Endothelial cell (in vitro differentiated cells): ENCODE data around the gene NUDT16L1. TPM values are rescaled to one million over a fixed set of nuclear protein-coding genes. Genes with fewer than 3 reads are reported as not detected.

Experiments
- DNase-seq: peaks from one replicate; pipeline ENCODE4 v3.0.0; 2021; ENCODE audit warnings: low spot score
- H3K27ac Mint-ChIP-seq: one replicate; pipeline ENCODE4 v1.8.0; 2021; ENCODE audit warnings: mixed read lengths, inconsistent platforms; ENCODE audit not compliant: unreplicated experiment
- H3K27me3 Mint-ChIP-seq: one replicate; pipeline ENCODE4 v1.8.0; 2021; ENCODE audit warnings: mild to moderate bottlenecking, moderate library complexity, mixed read lengths, inconsistent platforms; ENCODE audit not compliant: unreplicated experiment
- H3K36me3 Mint-ChIP-seq: one replicate; pipeline ENCODE4 v1.8.0; 2021; ENCODE audit warnings: mild to moderate bottlenecking, low read depth, mixed read lengths, inconsistent platforms; ENCODE audit not compliant: unreplicated experiment
- H3K4me1 Mint-ChIP-seq: one replicate; pipeline ENCODE4 v1.8.0; 2021; ENCODE audit warnings: mild to moderate bottlenecking, mixed read lengths, inconsistent platforms; ENCODE audit not compliant: unreplicated experiment
- H3K4me3 Mint-ChIP-seq: one replicate; pipeline ENCODE4 v1.8.0; 2021; ENCODE audit warnings: mild to moderate bottlenecking, mixed read lengths, inconsistent platforms; ENCODE audit not compliant: unreplicated experiment
- H3K9me3 Mint-ChIP-seq: one replicate; pipeline ENCODE4 v1.8.0; 2021; ENCODE audit warnings: mixed read lengths, inconsistent platforms; ENCODE audit not compliant: unreplicated experiment
- total RNA-seq: library from RNA; stranded (reverse); fragmentation: NEBNext Ultra II Directional; extraction: Animal tissue kit (Norgen Biotek cat#: 25700); gene quantifications from one replicate; pipeline ENCODE4 v1.2.1, GENCODE V29; 2021; ENCODE audit not compliant: unreplicated experiment
- TF ChIP-seq, protein P1 (sequence below): fragments of 200-600 bp; sonication (generic); IDR thresholded peaks from one replicate; pipeline ENCODE4 v1.5.0; 2021; ENCODE audit warnings: antibody characterized with exemption; ENCODE audit not compliant: unreplicated experiment

NUDT16L1 gene
- total RNA-seq, 1 donor from 2014 or later, result 43.1 TPM

DNA sequence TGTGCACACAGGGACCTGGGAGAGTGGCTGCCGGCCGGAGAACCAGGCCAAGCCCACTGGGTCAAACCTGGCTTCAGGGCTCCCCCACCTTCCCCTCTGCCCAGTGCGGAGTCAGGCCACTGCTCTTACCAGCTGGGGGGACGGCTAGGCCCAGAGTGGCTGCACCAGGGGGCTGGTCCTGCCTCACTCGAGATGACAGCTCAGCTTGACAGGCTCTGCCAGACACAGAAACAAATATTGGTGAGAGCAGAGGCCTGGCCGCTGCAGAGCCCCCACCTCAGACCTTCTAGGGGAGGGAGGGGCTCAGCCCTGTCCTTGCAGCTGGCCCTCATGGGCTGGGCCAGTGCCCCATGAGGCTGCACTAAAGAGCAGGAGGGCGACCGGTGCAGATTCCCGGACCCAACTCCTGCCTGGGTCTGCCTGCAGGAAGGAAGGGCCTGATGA lies 4.5 kb downstream of the NUDT16L1 start:
- no peak for DNase-seq
- TF ChIP-seq, protein P1, sequence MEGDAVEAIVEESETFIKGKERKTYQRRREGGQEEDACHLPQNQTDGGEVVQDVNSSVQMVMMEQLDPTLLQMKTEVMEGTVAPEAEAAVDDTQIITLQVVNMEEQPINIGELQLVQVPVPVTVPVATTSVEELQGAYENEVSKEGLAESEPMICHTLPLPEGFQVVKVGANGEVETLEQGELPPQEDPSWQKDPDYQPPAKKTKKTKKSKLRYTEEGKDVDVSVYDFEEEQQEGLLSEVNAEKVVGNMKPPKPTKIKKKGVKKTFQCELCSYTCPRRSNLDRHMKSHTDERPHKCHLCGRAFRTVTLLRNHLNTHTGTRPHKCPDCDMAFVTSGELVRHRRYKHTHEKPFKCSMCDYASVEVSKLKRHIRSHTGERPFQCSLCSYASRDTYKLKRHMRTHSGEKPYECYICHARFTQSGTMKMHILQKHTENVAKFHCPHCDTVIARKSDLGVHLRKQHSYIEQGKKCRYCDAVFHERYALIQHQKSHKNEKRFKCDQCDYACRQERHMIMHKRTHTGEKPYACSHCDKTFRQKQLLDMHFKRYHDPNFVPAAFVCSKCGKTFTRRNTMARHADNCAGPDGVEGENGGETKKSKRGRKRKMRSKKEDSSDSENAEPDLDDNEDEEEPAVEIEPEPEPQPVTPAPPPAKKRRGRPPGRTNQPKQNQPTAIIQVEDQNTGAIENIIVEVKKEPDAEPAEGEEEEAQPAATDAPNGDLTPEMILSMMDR, result no peak
- H3K9me3 Mint-ChIP-seq, result no peaks in the 10 kb centered on the region
- peaks cover 11% of the 10 kb centered on the region for H3K36me3 Mint-ChIP-seq
- H3K27me3 Mint-ChIP-seq, result peaks cover 8% of the 10 kb centered on the region
- H3K27ac Mint-ChIP-seq, result no peak overlapping the region
- no peaks in the 10 kb centered on the region for H3K4me1 Mint-ChIP-seq
- no peak overlapping the region for H3K4me3 Mint-ChIP-seq

DNA sequence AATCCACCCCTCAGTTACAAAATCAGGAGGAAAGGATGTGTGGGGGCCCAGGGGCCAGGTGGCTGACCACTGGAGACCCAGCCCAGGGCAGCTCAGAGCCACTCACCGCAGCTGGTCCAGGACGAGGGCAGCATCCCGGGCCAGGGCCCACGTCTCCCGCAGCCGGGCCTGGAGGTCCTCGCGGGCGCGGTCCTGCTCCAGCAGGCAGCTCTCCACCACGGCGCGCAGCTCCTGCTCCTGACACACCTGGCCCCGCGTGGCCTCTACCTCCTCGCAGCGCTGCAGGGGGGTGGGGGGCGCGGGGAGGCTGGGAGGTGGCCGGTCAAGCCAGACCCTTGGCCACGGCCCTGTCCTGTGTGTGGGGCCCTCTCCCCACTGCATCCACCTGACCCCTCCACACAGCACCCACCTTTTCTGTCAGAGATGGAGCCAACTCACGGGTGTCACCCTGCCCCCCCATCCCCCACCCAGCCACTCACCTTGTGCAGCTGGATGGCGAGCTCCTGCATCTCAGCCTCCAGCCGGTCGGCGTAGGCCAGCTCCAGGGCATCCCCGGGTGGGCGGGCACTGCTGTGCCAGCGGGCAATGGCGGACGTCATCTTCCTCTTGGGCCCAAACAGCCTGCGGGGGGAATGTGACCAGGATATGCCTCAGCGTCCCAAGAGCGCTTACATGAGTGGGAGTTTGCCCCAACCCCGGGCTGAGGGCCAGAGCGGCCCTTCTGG lies 5.1 kb downstream of the NUDT16L1 start:
- peaks cover 11% of the 10 kb centered on the region for H3K36me3 Mint-ChIP-seq
- no peak for DNase-seq
- no peaks in the 10 kb centered on the region for H3K4me1 Mint-ChIP-seq
- no peaks in the 10 kb centered on the region for H3K9me3 Mint-ChIP-seq
- no peak overlapping the region for H3K4me3 Mint-ChIP-seq
- TF ChIP-seq, protein P1, result no peak
- peaks cover 8% of the 10 kb centered on the region for H3K27me3 Mint-ChIP-seq
- H3K27ac Mint-ChIP-seq, result no peak overlapping the region

DNA sequence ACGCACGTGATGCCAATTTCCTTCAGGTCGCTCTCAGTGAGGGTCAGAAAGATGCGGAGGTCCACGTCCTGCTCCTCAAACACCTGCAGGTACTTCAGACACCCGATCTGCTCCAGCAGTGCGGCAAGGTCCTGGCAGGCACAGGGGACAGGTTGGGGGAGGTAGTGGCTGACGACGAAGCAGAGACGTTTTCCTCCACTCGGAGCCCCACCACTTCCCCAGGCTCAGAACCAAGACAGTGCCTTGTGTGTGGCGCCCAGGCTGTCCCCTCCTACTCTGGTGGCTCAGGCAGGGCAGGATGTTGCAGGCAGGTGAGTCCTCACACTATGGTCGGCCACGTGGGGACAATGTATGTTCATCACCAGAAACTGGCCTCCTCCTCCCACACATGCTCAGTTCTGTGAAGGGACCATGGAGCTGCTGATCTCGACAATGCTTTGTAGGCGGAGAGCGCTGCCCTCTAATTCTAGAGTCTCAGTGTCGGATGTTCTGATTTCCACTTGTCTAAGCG lies 5.7 kb downstream of the NUDT16L1 start:
- TF ChIP-seq, protein P1, result no peak
- Mint-ChIP-seq H3K27ac (no peak overlapping the region), H3K4me1 (no peaks in the 10 kb centered on the region), H3K4me3 (no peak overlapping the region), H3K27me3 (peaks cover 8% of the 10 kb centered on the region), H3K9me3 (no peaks in the 10 kb centered on the region), H3K36me3 (peaks cover 11% of the 10 kb centered on the region)
- DNase-seq, result no peak

DNA sequence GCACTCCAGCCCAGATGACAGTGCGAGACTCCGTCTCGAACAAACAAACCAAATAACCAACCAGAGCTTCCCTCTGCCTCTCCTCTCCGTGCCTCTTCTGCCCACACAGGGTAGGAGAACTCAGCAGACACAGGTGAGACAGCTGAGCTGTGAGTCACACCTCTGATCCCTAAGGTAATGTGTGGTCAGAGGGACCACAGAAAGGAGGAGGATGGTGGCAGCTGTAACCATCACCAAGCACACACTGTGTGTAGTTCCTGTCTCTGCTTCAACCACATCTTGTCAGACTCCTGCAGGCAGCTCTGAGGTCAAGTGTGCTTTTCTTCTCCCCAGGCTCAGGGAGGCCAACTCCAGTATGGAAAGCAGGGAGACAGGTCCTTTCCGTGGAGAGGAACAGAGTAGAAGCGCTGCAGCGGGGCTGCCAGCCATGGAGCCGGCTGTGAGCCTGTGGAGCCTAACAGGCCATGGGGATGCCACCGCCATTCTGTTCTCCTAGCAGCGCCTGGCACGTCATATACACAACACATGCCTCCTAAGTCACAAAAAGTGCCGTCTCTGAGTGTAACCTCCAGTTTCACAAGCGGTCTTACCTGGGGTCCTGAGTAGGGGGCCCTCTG lies 7.1 kb downstream of the NUDT16L1 start:
- TF ChIP-seq, protein P1, result no peak
- no peak overlapping the region for H3K27ac Mint-ChIP-seq
- no peaks in the 10 kb centered on the region for H3K4me1 Mint-ChIP-seq
- H3K36me3 Mint-ChIP-seq, result peaks cover 20% of the 10 kb centered on the region
- DNase-seq, result no peak
- no peaks in the 10 kb centered on the region for H3K9me3 Mint-ChIP-seq
- H3K27me3 Mint-ChIP-seq, result peaks cover 5% of the 10 kb centered on the region
- no peak overlapping the region for H3K4me3 Mint-ChIP-seq
